Stimulated activated CD8-positive, alpha-beta memory T cell treated with anti-CD3 and anti-CD28 coated beads, Interleukin-15, amount 100 ng/mL, for 24 hours (primary cell): ENCODE measurements around the gene TOX4.
A peak's percentile ranks its signal among the peaks of the same experiment; 100 is the strongest.
"Not testable (repeated sequence)": the region's sequence is repeated elsewhere in the genome, so short reads cannot be mapped to it uniquely, and the experiment has no call there.

Source experiments
- DNase-seq: peaks from one replicate; pipeline ENCODE4 v3.0.0-alpha.2; 2020; ENCODE audit warnings: low read depth

Gene TOX4

GRCh38 chr14:21476925-21477681 lies at the start of gene TOX4, which contains the start of gene RAB2B:
TOX4 (plus strand) TSS chr14:21477195; CDS start chr14:21477279, 84 bp downstream.
RAB2B (minus strand) TSS chr14:21476959; CDS start chr14:21476872, 87 bp downstream.
- DNase-seq = peak; percentile 64

GRCh38 chr14:21428930-21429329 lies 48.1 kb upstream of the TOX4 start:
- DNase-seq = no peak

DNA sequence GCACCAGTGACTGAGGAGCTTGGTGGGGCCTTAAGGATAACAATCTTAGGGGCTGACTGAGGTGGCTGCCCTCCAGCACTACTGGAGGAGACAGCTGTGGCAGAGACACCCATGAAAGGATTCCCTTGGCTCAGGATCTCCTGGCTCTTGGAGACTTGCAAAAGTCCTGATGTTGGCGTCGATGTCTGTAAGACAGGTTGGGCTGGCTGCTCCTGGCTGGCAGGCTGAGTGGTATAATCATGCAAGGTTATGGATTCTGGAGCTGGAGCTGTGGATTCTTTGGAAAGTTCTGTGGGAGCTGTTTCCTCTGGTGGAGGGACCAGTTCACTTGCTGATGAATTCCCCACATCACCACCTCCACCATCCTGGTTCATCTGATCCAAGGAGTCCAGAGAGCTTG lies 45.9 kb upstream of the TOX4 start:
- no peak for DNase-seq

- no peak for DNase-seq
These were observed 40.4 kb upstream of the TOX4 start for GRCh38 chr14:21436567-21437062.

DNA sequence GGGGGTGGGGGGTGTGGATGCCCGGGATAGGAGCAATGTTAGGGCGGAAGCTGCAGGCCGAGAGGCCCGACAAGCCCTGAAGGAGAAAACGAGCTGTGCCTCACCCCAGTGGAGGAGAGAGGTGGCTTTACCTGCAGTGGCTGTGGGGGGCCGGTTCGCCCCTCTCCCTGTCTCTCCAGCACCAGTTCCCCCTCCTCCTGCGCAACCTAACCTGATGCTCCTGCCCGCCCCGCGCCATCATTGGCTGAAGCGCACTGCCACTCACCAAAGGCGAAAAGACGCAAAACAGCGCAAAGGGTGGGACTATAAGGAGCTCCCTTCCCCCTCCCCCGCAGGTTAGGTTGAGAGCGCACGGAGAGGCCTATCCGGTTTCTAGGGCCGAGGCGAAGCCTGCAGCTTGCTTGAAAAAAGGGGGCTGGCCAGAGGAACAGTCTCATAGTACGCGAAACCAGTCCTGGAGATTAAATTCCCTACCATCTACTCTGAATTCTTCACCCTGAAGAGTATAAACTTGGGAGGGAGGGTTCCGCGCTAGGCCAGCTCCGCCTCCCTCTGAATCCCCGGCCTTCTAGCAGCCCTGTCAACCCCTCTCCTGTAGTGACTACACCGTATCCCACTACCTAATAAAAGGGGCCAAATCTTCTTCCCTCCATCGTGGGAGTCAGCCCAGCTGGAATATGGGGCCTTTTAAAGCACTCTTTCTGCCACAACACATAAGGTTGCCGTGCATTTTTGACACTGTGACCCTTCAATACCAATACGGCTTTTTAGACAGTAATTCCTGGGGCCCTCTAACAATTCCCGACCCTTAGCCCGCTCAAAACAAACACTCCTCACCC lies 39.7 kb upstream of the TOX4 start:
- peak; percentile 94 for DNase-seq

- no peak for DNase-seq
These were observed 36.1 kb upstream of the TOX4 start for GRCh38 chr14:21440859-21441258.

- not testable (repeated sequence) for DNase-seq
These were observed 34.3 kb upstream of the TOX4 start for GRCh38 chr14:21442657-21443056.

DNA sequence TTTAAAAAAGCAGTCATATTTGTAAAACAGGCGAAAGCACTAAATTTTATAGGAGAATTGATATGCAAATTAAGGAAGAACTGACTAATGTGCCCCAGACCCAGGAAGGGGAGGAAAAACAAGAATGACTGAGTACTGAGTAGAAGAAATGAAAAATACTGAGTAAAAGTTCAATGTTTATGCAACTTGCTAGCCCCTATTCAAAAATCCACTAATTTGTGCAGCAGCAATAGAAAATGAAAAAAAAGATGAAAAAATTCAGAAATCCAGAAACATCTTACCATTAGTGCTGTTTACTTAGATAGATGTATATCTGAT lies 27.1 kb upstream of the TOX4 start:
- no peak for DNase-seq

GRCh38 chr14:21454843-21455544 lies 22.0 kb upstream of the TOX4 start:
- no peak for DNase-seq

DNA sequence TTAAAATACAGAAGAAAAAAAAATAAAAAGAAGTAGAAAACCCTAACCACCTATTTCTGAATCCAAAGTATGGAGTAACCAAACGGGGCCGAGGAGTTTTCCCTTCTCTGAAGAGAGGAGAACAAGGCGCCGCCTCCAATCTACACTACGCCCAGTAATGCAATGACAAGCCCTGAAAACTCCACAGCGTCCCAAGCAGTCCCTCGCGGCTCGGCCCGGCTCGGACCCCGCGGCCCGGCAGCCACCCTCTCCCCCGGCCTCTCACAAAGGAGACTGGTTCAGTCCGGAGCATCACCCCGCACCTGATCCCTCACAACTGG lies 21.4 kb upstream of the TOX4 start:
- DNase-seq = no peak

DNA sequence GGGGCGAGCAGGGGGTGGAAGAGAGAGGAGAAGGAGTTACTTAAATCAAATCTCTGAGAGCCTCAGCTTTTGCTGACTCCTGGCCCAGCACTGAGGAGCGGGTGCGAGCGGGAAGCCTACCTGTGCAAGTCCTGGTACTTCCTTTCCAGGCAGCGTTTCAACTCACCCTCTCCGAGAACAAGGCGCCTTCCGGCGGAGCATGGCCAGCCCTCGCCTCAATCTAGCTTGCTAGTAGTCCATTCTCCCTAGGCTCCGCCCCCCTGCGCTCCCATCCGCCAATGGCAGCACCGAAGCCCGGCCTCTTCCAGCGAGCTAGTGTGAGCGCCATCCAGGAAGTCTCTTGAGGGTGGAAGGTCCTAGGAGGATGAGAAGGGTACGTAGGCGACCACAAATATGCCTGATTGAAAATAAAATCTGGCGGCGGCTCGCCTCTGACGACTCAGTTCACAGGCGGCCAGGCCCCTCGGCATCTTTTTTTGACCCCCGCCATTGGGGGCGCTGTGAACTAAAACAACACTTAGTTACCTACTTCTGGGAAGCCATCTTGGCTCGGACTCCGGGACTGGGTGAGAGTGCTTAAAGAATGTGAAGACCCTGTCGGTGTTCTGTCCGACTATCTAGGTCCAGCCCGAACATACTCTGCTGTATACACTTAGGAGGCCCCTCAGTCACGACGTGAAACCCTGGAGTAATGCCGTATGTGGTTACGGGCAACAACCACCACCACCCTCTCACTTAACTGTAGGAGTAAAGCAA lies 20.9 kb upstream of the TOX4 start, which contains the start of gene CHD8:
Gene CHD8 (minus strand): TSS at position 212 of the 756 bp plus-strand sequence. CDS start 24,480 bp downstream, outside the sequence.
- peak; percentile 91 for DNase-seq

DNA sequence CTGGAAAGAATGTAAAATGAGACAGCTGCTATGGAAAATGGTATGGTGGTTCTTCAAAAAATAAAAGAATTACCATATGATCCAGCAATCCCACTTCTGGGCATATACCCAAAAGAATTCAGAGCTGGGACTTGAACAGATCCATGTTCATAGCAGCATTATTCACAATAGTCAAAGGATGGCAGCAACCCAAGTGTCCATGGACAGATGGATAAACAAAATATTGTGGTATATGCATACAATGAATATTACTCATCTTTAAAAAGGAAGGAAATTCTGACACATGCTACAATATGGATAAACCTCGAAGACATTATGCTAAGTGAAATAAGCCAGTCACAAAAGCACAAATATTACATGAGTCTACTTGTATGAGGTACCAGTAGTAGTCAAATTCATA lies 9.4 kb upstream of the TOX4 start:
- DNase-seq = no peak

- DNase-seq = no peak
These were observed 1.1 kb upstream of the TOX4 start for GRCh38 chr14:21475767-21476522.

DNA sequence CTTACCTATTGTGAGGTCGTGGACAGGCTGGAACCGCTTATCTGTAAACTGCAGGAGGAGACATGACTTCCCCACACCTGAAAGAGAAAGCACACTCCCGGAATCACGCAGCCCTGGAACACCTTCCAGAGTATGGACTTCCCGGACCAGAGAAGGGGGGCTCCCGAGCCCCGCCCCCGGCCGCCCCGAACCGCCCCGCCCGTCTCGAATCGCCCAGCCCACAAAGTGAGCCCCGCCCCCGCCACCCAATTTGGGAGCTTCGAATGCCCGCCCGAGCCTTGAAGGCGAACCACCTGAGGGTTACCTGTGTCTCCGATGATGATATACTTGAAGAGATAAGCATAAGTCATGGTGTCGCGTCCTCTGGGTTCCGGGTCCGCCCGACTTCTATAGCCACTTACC lies 471 bp upstream of the TOX4 start:
- peak; percentile 61 for DNase-seq

GRCh38 chr14:21486640-21487087 lies 9.7 kb downstream of the TOX4 start:
- no peak for DNase-seq

- DNase-seq = no peak
These were observed 18.1 kb downstream of the TOX4 start for GRCh38 chr14:21494902-21495762.

DNA sequence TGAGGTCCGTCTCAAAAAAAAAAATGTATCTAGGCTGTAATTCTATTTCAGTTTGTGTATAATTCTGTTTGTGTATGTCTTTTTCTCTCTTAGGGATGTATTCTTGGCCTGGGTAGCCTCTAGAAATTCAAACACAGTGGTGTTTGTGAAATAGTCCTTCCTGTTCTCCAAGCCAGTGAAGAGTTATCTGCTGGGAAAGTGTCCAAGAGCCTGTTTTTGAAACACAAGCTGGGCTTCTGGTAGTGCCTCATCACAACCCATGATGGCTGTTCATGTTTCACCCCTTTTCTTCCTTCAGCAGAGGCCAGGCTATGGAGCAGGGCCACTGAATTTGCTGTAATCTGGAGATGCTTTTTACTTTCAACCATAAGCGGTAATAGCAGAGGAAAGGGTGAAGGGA lies 19.5 kb downstream of the TOX4 start:
- no peak for DNase-seq

DNA sequence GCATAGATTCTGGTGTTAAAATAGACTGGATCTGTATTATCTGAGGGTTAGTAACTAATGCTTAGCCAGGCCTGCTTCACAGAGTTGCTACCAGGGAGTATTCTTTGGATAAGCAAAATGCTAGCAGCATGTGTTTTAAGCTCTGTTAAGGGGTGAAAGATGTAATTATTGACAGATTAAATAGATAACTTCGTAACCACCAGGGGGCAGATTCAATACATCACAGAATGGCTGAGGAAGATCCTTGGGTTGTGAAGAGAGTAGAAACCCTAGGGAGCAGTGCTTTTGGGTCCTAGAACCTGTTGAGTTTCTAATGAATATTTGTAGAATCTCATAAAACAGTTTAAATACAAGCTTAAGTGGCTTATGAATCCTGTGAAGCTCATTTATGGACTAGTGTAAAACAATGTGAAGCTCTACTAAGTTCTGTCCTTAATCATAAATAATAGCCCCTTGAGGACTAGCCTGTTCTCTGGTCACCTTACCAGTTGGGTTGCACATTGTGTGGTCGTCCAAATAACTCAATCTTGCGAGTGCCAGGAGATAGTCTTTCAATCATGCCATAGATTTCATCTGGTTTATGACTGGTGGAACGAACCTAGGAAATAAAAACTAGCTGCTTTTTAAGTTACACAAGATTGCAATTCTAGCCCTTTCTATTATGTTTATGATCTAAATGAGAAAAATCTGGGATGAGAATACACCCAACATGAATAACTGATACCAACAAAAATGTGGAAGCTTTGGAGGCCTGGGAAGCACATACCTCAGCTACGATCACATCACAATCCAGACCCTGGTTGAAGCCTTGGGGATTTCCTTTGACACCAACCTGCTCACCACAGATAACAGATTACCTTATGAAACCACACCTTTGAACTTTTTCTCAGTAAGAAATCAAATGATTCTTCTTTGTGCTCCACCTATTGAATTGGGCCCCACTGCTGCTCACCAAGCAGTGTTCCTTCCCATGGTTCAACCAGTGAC lies 21.8 kb downstream of the TOX4 start:
- DNase-seq = no peak

GRCh38 chr14:21501568-21501967 lies 24.6 kb downstream of the TOX4 start:
- DNase-seq = no peak
